Adrenal gland (tissue), 5 donors: ENCODE results near the gene CBL.

Experiments used
- CTCF ChIP-seq, 6 experiments: fragments of 450-650 bp in 4 of 6; fragments of 200-600 bp in 2 of 6; sonication (generic) in 1 of 6; IDR thresholded peaks; 1 replicate in 5 of 6; 2 replicates in 1 of 6; pipeline versions ENCODE4 v1.5.1 to v1.8.0; 2016 to 2021; ENCODE audit warnings: antibody characterized with exemption in 6 of 6, mild to moderate bottlenecking in 2 of 6, moderate library complexity in 1 of 6
- POLR2A ChIP-seq, 2 donors: fragments of 450-650 bp; IDR thresholded peaks; one replicate each; pipeline ENCODE4 v1.6.1; 2017; ENCODE audit warnings: antibody characterized with exemption in 2 of 2, mild to moderate bottlenecking in 2 of 2, moderate library complexity in 1 of 2
- donor health status: DM: no; HTN: no; CAD: no.

GRCh38 chr11:119288219-119288618, 82.1 kb downstream of the CBL start:
- TF ChIP-seq CTCF (IDR thresholded peaks at IDR 0.05) (no peak), POLR2A (IDR thresholded peaks at IDR 0.05) (no peak)
